Neuronal stem cell (in vitro differentiated cells): ENCODE data around the gene ZSWIM9.
A peak's percentile ranks its signal among the peaks of the same experiment; 100 is the strongest.

ENCODE experiments used
- DNase-seq: peaks from one replicate; pipeline ENCODE4 v3.0.0-alpha.2; 2013; ENCODE audit warnings: low spot score
- H2AFZ ChIP-seq: one replicate; pipeline ENCODE4 v1.6.1; 2013; ENCODE audit warnings: mild to moderate bottlenecking, low read length, inconsistent platforms
- H2AK5ac ChIP-seq: 2 replicates; pipeline ENCODE4 v1.6.1; 2013; ENCODE audit warnings: low read depth, mild to moderate bottlenecking, inconsistent platforms, low read length, moderate library complexity, mixed read lengths
- H2BK120ac ChIP-seq: 2 replicates; pipeline ENCODE4 v1.6.1; 2013; ENCODE audit warnings: low read depth, mild to moderate bottlenecking, inconsistent platforms, low read length, moderate library complexity, mixed read lengths
- H2BK12ac ChIP-seq: one replicate; pipeline ENCODE4 v1.6.1; 2013; ENCODE audit warnings: low read length, inconsistent platforms
- H2BK15ac ChIP-seq: 2 replicates; pipeline ENCODE4 v1.6.1; 2013; ENCODE audit warnings: mild to moderate bottlenecking, low read length, inconsistent platforms, mixed read lengths
- H2BK5ac ChIP-seq: one replicate; pipeline ENCODE4 v1.6.1; 2013; ENCODE audit warnings: inconsistent platforms, mild to moderate bottlenecking, low read length, moderate library complexity
- H3K14ac ChIP-seq: one replicate; pipeline ENCODE4 v1.6.1; 2013; ENCODE audit warnings: low read length, inconsistent platforms
- H3K18ac ChIP-seq: 2 replicates; pipeline ENCODE4 v1.6.1; 2013; ENCODE audit warnings: low read length, inconsistent platforms
- H3K23ac ChIP-seq: 2 replicates; pipeline ENCODE4 v1.6.1; 2013; ENCODE audit warnings: low read depth, mild to moderate bottlenecking, mixed read lengths, low read length, inconsistent platforms; ENCODE audit not compliant: poor library complexity
- H3K27ac ChIP-seq: replicated peaks from 3 replicates; pipeline ENCODE4 v1.5.1; 2013; ENCODE audit warnings: low read length, inconsistent platforms
- H3K27me3 ChIP-seq, 3 experiments: 2 replicates each; pipeline ENCODE4 v1.6.1; 2013; ENCODE audit warnings: low read length in 3 of 3, mild to moderate bottlenecking in 2 of 3, inconsistent platforms in 1 of 3, low read depth in 1 of 3, mixed read lengths in 1 of 3, moderate library complexity in 1 of 3; ENCODE audit not compliant: control insufficient read depth in 3 of 3, insufficient read depth in 3 of 3
- H3K36me3 ChIP-seq, 2 donors: replicated peaks in 1 of 2; 2 replicates each; pipeline ENCODE4 v1.6.1; 2013; ENCODE audit warnings: low read length in 2 of 2; ENCODE audit not compliant: control insufficient read depth in 2 of 2, insufficient read depth in 2 of 2
- H3K4ac ChIP-seq: 2 replicates; pipeline ENCODE4 v1.6.1; 2013; ENCODE audit warnings: inconsistent platforms, mild to moderate bottlenecking, low read length, moderate library complexity
- H3K4me1 ChIP-seq, 2 donors: 1 replicate in 1 of 2; 2 replicates in 1 of 2; pipeline ENCODE4 v1.6.1; 2013; ENCODE audit warnings: low read length in 2 of 2, low read depth in 1 of 2; ENCODE audit not compliant: control insufficient read depth in 2 of 2, insufficient read depth in 1 of 2
- H3K4me2 ChIP-seq: one replicate; pipeline ENCODE4 v1.6.1; 2013; ENCODE audit warnings: mild to moderate bottlenecking, low read length, inconsistent platforms; ENCODE audit not compliant: insufficient read depth, poor library complexity, severe bottlenecking
- H3K4me3 ChIP-seq, 2 donors: 2 replicates each; pipeline ENCODE4 v1.5.1; 2013; ENCODE audit warnings: low read length in 2 of 2, mild to moderate bottlenecking in 2 of 2, inconsistent platforms in 1 of 2, moderate library complexity in 1 of 2
- H3K79me1 ChIP-seq: one replicate; pipeline ENCODE4 v1.6.1; 2013; ENCODE audit warnings: low read depth, mild to moderate bottlenecking, inconsistent platforms, low read length, moderate library complexity
- H3K9ac ChIP-seq: one replicate; pipeline ENCODE4 v1.6.1; 2013; ENCODE audit warnings: mild to moderate bottlenecking, low read depth, low read length, inconsistent platforms; ENCODE audit not compliant: poor library complexity
- H3K9me3 ChIP-seq, 2 donors: replicated peaks in 1 of 2; 2 replicates each; pipeline versions ENCODE3 to v1.6.1; 2013; ENCODE audit warnings: low read length in 2 of 2, mild to moderate bottlenecking in 2 of 2, inconsistent platforms in 1 of 2, low read depth in 1 of 2, mixed read lengths in 1 of 2, moderate library complexity in 1 of 2; ENCODE audit not compliant: control insufficient read depth in 2 of 2, insufficient read depth in 1 of 2
- H4K8ac ChIP-seq: one replicate; pipeline ENCODE4 v1.6.1; 2013; ENCODE audit warnings: low read depth, mild to moderate bottlenecking, inconsistent platforms, low read length, moderate library complexity
- H4K91ac ChIP-seq: one replicate; pipeline ENCODE4 v1.6.1; 2013; ENCODE audit warnings: low read length, low read depth, mild to moderate bottlenecking, inconsistent platforms; ENCODE audit not compliant: poor library complexity
- WGBS, 2 donors: extraction: QIAGEN DNeasy Blood & Tissue Kit; methylation state at CpG; one replicate each; pipeline ENCODE4 v1.1.7; 2013; ENCODE audit warnings: missing lambda C conversion rate in 2 of 2, mixed read lengths in 1 of 2; ENCODE audit not compliant: insufficient read length in 2 of 2, insufficient replicate concordance in 1 of 2; ENCODE audit errors: extremely low coverage in 2 of 2; 5-methylcytosine and 5-hydroxymethylcytosine counted together

The ZSWIM9 gene

DNA sequence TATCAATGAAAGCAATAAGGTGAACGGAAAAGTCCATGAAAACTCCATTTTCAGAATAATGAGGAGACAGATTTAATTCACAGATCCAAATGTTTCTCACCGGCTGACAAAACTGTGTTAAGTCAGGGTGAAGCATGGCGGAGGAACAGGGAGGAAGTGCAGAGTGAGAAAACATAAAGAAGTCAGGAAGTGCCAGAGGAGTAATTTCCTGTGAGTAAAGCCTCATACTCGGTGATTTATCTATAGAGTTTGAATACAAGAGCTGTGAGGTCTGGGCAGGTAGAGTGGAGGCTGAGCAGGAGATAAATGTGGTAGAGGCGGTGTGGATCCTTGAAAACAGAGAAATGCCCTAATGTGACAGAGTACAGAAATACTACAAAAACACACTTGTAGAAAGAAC, 73.8 kb downstream of the ZSWIM9 start:
- H2BK5ac ChIP-seq, result no peak overlapping the region
- no peaks in the 10 kb centered on the region for H3K27me3 ChIP-seq
- no peak overlapping the region for H3K4me3 ChIP-seq
- no peak overlapping the region for H2AK5ac ChIP-seq
- no peak overlapping the region for H2BK120ac ChIP-seq
- no peaks in the 10 kb centered on the region for H3K79me1 ChIP-seq
- peaks cover 0 to 3% of the 10 kb centered on the region in 2 donors for H3K9me3 ChIP-seq
- no peak for DNase-seq
- peaks cover 4 to 70% of the 10 kb centered on the region in 2 donors for H3K36me3 ChIP-seq
- no peak overlapping the region for H3K23ac ChIP-seq
- no peak overlapping the region for H3K4me2 ChIP-seq
- H3K4ac ChIP-seq, result no peak overlapping the region
- no peak overlapping the region for H3K14ac ChIP-seq
- no peaks in the 10 kb centered on the region for H3K4me1 ChIP-seq
- H2AFZ ChIP-seq, result no peak overlapping the region
- no peak overlapping the region for H2BK12ac ChIP-seq
- H3K27ac ChIP-seq, result no peak overlapping the region
- H4K91ac ChIP-seq, result no peak overlapping the region
- H4K8ac ChIP-seq, result no peak overlapping the region
- H3K18ac ChIP-seq, result no peak overlapping the region
- H2BK15ac ChIP-seq, result no peak overlapping the region
- WGBS, 2 donors, result no CpG with 5 or more reads among the region's 5 CpGs
- no peak overlapping the region for H3K9ac ChIP-seq

DNA sequence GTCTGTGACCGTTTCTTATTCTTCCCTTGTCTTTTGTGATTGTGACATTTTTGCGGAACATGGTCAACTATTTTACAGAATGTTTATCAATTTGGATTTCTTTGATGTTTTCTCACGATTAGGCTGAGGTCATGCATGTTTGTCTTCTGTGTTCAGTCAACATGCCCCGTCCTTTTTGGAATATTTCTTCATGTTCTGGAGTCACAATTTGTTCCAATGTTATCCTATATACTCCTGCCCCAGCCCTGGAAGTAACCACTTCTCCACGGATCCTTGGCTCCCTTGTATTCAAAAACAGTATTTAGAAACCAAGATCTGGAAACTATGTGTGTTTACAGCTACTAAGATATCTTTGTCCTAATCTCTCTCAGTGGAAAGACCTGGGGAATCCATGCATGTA, 75.6 kb downstream of the ZSWIM9 start:
- Histone ChIP-seq H2BK12ac (no peak overlapping the region), H3K27me3 (no peaks in the 10 kb centered on the region), H2BK5ac (no peak overlapping the region), H2BK15ac (no peak overlapping the region), H3K23ac (no peak overlapping the region), H2AK5ac (no peak overlapping the region), H3K9ac (no peak overlapping the region), H3K4me2 (no peak overlapping the region), H3K14ac (no peak overlapping the region), H4K8ac (no peak overlapping the region), H3K36me3 (peaks cover 1 to 67% of the 10 kb centered on the region in 2 donors), H3K9me3 (peaks cover 0 to 6% of the 10 kb centered on the region in 2 donors), H3K27ac (no peak overlapping the region), H4K91ac (no peak overlapping the region), H3K79me1 (no peaks in the 10 kb centered on the region), H3K4me1 (peaks cover 0 to 2% of the 10 kb centered on the region in 2 donors), H3K4ac (no peak overlapping the region), H2AFZ (no peak overlapping the region), H3K4me3 (no peak overlapping the region), H3K18ac (no peak overlapping the region), H2BK120ac (no peak overlapping the region)
- no peak for DNase-seq
- WGBS, 2 donors, result no CpG with 5 or more reads among the region's 5 CpGs

DNA sequence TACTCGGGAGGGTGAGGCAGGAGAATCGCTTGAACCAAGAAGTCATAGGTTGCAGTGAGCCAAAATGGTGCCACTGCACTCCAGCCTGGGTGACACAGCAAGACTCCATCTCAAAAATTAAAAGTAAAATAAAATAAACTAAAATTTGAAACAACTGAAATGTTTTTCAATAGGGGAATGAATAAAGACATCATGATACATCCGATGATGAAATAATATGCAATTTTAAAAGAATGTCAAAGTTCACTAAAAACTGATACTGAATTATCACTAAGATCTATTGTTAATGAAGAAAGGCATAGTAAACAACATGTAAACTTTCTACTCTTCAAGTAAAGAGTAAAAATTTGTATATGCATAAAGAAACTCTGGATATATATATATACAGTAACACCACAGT, 76.7 kb downstream of the ZSWIM9 start:
- Histone ChIP-seq H3K79me1 (no peaks in the 10 kb centered on the region), H2BK120ac (no peak overlapping the region), H4K91ac (no peak overlapping the region), H3K14ac (no peak overlapping the region), H4K8ac (no peak overlapping the region), H3K23ac (no peak overlapping the region), H2BK12ac (no peak overlapping the region), H3K9ac (peak overlapping the region; percentile 44), H3K36me3 (peaks cover 1 to 67% of the 10 kb centered on the region in 2 donors), H3K4me2 (no peak overlapping the region), H2AFZ (no peak overlapping the region), H3K27ac (no peak overlapping the region), H2BK15ac (no peak overlapping the region), H3K4me1 (peaks cover 0 to 2% of the 10 kb centered on the region in 2 donors), H3K9me3 (peaks cover 0 to 6% of the 10 kb centered on the region in 2 donors), H3K4me3 (no peak overlapping the region), H2BK5ac (no peak overlapping the region), H3K4ac (no peak overlapping the region), H3K18ac (no peak overlapping the region), H2AK5ac (no peak overlapping the region), H3K27me3 (no peaks in the 10 kb centered on the region)
- no CpG with 5 or more reads among the region's 3 CpGs for WGBS, 2 donors
- DNase-seq, result no peak
